Panc1 (cell line): Measurements from ENCODE around the gene C12orf43.

Experiments
- CTCF ChIP-seq: fragments of 450-650 bp; IDR thresholded peaks from 2 replicates; pipeline ENCODE4 v1.5.1; 2017; ENCODE audit warnings: mild to moderate bottlenecking
- POLR2AphosphoS5 ChIP-seq: IDR thresholded peaks from 2 replicates; pipeline ENCODE4 v1.6.1; 2012; ENCODE audit warnings: mild to moderate bottlenecking, low read depth, low read length, moderate library complexity
- REST ChIP-seq, 2 experiments: IDR thresholded peaks; 2 replicates each; pipeline ENCODE4 v1.6.1; 2011 to 2012; ENCODE audit warnings: low read depth in 2 of 2, control low read depth in 1 of 2, low read length in 1 of 2, mild to moderate bottlenecking in 1 of 2, moderate library complexity in 1 of 2; ENCODE audit not compliant: insufficient read depth in 1 of 2
- TCF7L2 ChIP-seq: IDR thresholded peaks from 2 replicates; pipeline ENCODE4 v1.6.1; 2011; ENCODE audit warnings: mild to moderate bottlenecking, low read depth, low read length, inconsistent platforms

DNA sequence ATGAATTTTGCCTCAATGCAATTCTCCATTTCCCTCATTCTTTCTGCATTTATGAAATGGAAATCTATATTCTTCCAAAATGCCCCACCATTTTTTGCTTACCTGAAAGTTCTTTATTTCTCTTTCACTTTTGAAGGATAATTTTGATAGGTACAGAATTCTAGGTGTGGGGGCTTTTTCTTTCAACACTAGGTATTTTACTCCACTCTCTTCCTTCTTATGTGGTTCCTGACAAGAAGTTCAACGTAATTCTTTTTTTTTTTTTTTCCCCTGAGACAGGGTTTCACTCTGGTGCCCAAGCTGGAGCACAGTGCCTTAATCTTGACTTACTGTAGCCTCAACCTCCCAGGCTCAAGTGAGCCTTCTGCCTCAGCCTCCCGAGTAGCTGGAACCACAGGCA, 49.1 kb upstream of the C12orf43 start:
- TF ChIP-seq CTCF = no peak
- no peak for TF ChIP-seq POLR2AphosphoS5
- no peak for TF ChIP-seq REST (IDR thresholded peaks at IDR 0.05; ENCODE audit: insufficient read depth in 1 of 2, low read depth in 2 of 2, low read length in 1 of 2)
- TF ChIP-seq TCF7L2 = no peak
